Measurements from ENCODE around the gene BANP. TPM values are rescaled to one million over a fixed set of nuclear protein-coding genes. Genes with fewer than 3 reads are reported as not detected.
"Not testable (repeated sequence)": the region's sequence is repeated elsewhere in the genome, so short reads cannot be mapped to it uniquely, and the experiment has no call there.

The BANP gene
- total RNA-seq, 1 experiment from 2014 or later: 34.5 TPM

DNA sequence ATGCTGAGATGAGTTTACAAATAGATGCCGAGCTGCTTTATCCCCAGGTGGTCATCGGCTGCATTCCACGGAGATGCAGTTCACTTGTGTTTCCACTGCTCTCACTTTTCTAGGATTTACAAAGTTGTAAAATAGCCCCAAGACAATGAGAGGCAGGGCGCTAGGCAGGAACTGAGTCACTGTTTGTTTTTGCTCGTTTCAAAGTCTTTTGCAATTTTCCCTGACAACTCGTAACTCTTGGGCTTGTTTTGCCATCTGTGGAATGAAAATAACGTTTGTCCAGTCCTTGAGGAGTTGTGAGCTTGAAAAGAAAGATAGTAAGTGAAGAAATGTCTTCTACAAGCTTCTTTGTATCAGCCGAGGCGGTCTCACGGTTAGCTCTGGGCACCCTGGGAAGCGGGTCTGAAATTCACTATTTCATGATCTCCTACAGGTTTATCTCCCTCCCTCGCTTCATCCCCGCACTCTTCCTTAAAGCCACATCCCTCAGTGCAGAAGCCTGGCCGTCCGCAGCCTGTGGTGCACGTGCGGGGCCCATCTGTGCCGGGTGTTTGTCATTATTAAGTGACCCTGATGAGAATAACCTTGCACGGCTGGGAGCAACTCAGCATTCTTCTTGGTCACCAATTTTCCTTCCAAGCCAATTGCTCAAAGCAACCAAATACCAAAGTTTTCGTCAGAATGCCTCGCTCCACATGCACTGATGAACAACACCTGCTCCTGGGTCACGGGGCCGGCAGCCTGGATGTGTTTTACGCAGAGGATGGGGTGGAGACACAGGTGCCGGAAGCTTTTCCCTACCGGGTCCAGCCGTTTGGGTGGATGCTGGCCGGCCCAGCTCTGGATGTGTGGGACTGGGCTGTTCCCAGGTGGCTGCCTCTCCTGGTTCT is 167.9 kb downstream of the BANP start:
- H3K9me3 Mint-ChIP-seq; H3K4me3 Mint-ChIP-seq; CTCF ChIA-PET; DNase-seq (ENCODE audit: low spot score); H3K36me3 Mint-ChIP-seq; POLR2A ChIA-PET; H3K27me3 Mint-ChIP-seq (ENCODE audit: low read depth): not testable (repeated sequence)
- TF ChIP-seq GABPB1 (CRISPR knock-in tag; IDR thresholded peaks at IDR 0.05): peak; percentile 69
- Mint-ChIP-seq H3K4me1 (peaks cover 15% of the 10 kb centered on the region), H3K27ac (peak overlapping the region; percentile 89)
- peak; percentile 28; the same call in 1 of the 2 replicates for ATAC-seq

DNA sequence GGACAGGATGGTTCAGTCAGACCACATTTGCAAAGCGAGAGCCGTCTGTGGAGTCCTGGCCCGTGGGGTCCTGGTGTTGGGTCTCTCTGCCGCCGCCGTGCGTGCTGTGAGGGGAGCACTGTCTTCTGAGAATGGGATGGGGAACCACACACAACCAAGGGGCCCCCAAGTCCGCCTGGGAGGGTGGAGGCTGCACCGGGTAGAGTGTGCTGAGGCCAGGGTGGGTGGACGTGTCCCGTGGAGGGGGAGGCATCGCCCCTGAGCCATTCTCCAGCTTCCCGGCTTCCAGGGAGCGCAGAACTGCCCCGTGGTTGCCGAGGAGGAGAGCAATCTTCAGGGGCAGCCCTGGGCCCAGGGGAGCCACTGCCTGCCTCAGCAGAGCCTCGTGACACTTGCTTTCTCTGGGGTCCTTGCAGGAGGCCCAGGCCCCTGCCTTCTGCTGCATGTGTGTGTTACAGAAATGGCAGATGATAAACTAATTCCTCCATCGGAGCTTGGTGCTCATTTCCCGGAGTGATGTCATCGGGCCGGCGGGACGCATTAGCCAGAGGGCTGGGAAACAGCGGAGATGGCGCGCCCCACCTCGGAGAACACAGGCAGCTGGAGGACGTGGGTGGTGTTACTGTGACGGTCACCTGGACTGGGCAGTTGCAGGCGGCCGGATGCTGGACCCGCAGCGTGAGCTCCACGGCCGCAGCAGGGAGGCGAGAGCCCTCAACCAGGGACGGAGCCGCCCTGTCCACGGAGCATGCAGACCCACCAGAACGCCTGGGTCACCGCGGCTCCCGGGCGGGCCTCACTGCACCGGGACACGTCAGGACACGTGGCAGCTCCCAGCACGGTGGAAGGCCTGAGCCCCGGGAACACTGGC is 168.9 kb downstream of the BANP start:
- H3K4me3 Mint-ChIP-seq; DNase-seq (ENCODE audit: low spot score); H3K27ac Mint-ChIP-seq; H3K9me3 Mint-ChIP-seq; POLR2A ChIA-PET; H3K36me3 Mint-ChIP-seq; H3K27me3 Mint-ChIP-seq (ENCODE audit: low read depth); ATAC-seq; CTCF ChIA-PET: not testable (repeated sequence)
- peaks cover 15% of the 10 kb centered on the region for H3K4me1 Mint-ChIP-seq

DNA sequence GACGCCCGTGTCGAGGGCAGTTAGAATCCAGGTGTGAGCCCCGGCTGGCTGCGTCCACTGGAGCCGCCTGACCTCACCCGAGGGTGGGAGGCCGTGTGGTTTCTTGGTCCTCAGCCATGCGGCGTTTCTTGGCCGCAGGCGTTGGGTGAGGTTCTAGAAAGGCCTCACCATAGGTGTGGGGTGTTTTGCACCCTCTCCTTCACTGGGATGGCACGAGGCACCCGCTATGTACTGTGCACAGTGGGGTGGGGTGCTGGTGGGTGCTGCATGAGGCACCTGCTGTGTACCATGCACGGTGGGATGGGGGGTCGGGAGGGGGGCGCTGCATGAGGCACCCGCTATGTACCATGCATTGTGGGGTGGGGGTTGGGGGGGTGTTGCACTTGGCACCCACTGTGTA is 169.6 kb downstream of the BANP start:
- CTCF ChIA-PET: no interaction called here
- TF ChIP-seq, protein P1, sequence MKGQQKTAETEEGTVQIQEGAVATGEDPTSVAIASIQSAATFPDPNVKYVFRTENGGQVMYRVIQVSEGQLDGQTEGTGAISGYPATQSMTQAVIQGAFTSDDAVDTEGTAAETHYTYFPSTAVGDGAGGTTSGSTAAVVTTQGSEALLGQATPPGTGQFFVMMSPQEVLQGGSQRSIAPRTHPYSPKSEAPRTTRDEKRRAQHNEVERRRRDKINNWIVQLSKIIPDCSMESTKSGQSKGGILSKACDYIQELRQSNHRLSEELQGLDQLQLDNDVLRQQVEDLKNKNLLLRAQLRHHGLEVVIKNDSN (CRISPR knock-in tag; IDR thresholded peaks at IDR 0.05): no peak
- TF ChIP-seq MYBL2 (CRISPR knock-in tag; IDR thresholded peaks at IDR 0.05) (no peak), JAZF1 (CRISPR knock-in tag; IDR thresholded peaks at IDR 0.05) (no peak), OVOL2 (CRISPR knock-in tag; IDR thresholded peaks at IDR 0.05; ENCODE audit: borderline replicate concordance) (no peak), ZNF671 (CRISPR knock-in tag; IDR thresholded peaks at IDR 0.05) (no peak), ZNF232 (CRISPR knock-in tag; IDR thresholded peaks at IDR 0.05) (no peak), TEAD4 (CRISPR knock-in tag; IDR thresholded peaks at IDR 0.05) (no peak), ZBTB21 (CRISPR knock-in tag; IDR thresholded peaks at IDR 0.05; ENCODE audit: borderline replicate concordance) (no peak)
- H3K4me1 Mint-ChIP-seq: peaks cover 15% of the 10 kb centered on the region
- no peak overlapping the region for H3K4me3 Mint-ChIP-seq
- POLR2A ChIA-PET: no interaction called here
- no peak overlapping the region for H3K27ac Mint-ChIP-seq
- H3K27me3 Mint-ChIP-seq (ENCODE audit: low read depth): no peaks in the 10 kb centered on the region
- ATAC-seq (no peak), DNase-seq (ENCODE audit: low spot score) (no peak)
- no peaks in the 10 kb centered on the region for H3K36me3 Mint-ChIP-seq
- peaks cover 7% of the 10 kb centered on the region for H3K9me3 Mint-ChIP-seq

DNA sequence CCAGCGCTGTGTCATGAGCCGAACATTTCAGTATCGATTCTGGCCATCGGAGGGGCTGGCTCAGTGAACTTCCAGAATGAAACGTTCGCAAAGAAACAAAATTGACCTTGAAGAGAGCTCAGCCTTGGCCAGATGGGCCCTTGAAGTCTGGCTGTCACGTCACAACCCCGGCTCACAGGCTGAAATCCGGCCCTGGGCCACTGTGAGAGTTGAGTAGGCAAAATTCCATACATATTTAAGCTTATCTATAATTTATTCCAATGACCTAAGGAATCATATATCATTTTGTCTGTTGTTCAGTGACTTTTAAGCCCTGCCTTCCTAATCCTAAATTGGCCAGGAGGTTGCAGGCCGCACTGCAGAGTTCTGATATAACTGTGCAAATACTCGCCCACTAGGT is 170.2 kb downstream of the BANP start:
- H3K9me3 Mint-ChIP-seq; ATAC-seq; DNase-seq (ENCODE audit: low spot score); H3K36me3 Mint-ChIP-seq; CTCF ChIA-PET; H3K27me3 Mint-ChIP-seq (ENCODE audit: low read depth); POLR2A ChIA-PET; H3K4me3 Mint-ChIP-seq; H3K27ac Mint-ChIP-seq: not testable (repeated sequence)
- H3K4me1 Mint-ChIP-seq: peaks cover 15% of the 10 kb centered on the region

DNA sequence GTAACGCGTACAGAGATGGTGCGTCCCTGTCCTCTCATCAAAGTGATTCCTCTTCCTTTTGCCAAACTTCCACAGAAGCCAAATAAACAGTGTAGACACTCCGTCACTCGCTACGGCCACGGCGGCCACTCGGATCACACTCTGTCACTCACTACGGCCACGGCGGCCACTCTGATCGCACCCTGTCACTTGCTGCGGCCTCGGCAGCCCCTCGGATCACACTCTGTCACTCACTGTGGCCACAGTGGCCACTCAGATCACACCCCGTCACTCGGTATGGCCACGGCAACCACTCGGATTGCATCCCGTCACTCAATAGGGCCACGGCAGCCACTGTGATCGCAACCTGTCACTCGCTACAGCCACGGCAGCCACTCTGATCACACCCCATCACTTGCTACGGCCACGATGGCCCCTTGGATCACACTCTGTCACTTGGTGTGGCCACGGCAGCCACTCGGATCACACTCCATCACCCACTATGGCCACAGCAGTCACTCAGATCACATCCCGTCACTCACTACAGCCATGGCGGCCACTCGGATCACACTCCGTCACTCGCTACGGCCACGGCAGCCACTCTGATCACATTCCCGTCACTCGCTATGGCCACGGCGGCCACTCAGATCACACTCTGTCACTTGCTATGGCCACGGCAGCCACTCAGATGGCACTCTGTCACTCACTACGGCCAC is 170.8 kb downstream of the BANP start:
- ATAC-seq (no peak), DNase-seq (ENCODE audit: low spot score) (no peak)
- ChIA-PET POLR2A (no interaction called here), CTCF (no interaction called here)
- peaks cover 15% of the 10 kb centered on the region for H3K4me1 Mint-ChIP-seq
- H3K36me3 Mint-ChIP-seq: no peaks in the 10 kb centered on the region
- TF ChIP-seq ELF4 (CRISPR knock-in tag; IDR thresholded peaks at IDR 0.05; ENCODE audit: low read depth) (no peak), GRHL2 (CRISPR knock-in tag; IDR thresholded peaks at IDR 0.05; ENCODE audit: insufficient replicate concordance, severe bottlenecking) (no peak), TCF7 (CRISPR knock-in tag; IDR thresholded peaks at IDR 0.05; ENCODE audit: low read depth) (no peak)
- TF ChIP-seq, protein P2, sequence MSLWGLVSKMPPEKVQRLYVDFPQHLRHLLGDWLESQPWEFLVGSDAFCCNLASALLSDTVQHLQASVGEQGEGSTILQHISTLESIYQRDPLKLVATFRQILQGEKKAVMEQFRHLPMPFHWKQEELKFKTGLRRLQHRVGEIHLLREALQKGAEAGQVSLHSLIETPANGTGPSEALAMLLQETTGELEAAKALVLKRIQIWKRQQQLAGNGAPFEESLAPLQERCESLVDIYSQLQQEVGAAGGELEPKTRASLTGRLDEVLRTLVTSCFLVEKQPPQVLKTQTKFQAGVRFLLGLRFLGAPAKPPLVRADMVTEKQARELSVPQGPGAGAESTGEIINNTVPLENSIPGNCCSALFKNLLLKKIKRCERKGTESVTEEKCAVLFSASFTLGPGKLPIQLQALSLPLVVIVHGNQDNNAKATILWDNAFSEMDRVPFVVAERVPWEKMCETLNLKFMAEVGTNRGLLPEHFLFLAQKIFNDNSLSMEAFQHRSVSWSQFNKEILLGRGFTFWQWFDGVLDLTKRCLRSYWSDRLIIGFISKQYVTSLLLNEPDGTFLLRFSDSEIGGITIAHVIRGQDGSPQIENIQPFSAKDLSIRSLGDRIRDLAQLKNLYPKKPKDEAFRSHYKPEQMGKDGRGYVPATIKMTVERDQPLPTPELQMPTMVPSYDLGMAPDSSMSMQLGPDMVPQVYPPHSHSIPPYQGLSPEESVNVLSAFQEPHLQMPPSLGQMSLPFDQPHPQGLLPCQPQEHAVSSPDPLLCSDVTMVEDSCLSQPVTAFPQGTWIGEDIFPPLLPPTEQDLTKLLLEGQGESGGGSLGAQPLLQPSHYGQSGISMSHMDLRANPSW (CRISPR knock-in tag; conservative IDR thresholded peaks at IDR 0.05; ENCODE audit: low read depth): no peak
- H3K4me3 Mint-ChIP-seq: no peak overlapping the region
- peaks cover 7% of the 10 kb centered on the region for H3K9me3 Mint-ChIP-seq
- no peaks in the 10 kb centered on the region for H3K27me3 Mint-ChIP-seq (ENCODE audit: low read depth)
- no peak overlapping the region for H3K27ac Mint-ChIP-seq

Data from WTC11 (cell line).